HG03460 (cell line): ENCODE results near the gene CT45A8.
"Not testable (repeated sequence)": the region's sequence is repeated elsewhere in the genome, so short reads cannot be mapped to it uniquely, and the experiment has no call there.

Experiments used
- ATAC-seq: cut with Tn5 transposase; IDR thresholded peaks from one replicate; pipeline ENCODE4 v1.9.1; 2021; ENCODE audit not compliant: unreplicated experiment

The CT45A8 gene, protein sequence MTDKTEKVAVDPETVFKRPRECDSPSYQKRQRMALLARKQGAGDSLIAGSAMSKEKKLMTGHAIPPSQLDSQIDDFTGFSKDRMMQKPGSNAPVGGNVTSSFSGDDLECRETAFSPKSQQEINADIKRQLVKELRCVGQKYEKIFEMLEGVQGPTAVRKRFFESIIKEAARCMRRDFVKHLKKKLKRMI

DNA sequence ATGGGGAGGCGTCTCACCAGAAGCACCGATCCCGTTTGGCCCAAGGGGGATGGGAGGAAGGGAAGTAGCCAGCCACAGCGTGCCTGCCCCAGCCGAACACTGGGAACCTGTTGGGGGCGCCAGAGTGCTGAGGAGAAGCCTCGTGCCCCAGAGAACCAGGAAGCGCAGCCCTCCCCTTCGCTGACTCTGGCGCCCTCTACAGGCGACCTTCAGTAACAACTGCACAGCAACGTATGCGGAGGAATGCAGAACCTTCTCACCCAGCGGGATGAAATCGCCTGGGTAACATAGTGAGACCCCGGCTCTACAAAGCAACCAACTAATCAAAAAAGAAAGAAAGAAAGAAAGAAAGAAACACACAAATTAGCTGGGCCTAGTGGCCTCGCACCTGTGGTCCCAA, at the start of gene CT45A8:
TSS of gene CT45A8 (minus strand) at position 101 of the 400 bp plus-strand sequence. CDS start 3,755 bp downstream, outside the sequence.
- ATAC-seq: not testable (repeated sequence)

DNA sequence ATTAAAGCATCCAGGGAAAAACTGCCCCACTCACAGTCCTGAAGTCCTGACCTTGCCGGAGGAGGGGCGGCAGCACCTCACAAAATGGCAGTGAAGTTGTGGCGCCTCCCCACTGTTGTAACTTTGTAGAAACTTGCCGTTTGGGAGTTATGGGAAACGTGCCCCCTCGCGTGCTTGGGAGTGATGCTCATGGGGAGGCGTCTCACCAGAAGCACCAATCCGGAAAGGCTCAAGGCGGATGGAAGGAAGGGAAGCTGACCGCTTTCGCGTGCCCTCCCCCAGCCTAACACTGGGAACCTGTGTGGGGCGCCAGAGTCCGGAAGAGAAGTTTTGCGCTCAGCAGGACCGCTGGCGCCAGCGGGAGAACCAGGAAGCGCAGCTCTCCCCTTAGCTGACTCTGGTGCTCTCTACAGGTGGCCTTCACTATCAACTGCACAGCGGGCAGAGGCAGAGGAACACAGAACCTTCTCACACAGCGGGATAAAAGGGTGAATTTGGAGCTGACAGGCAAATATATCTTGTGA, 39.0 kb upstream of the CT45A8 start, which contains the start of the genes CT45A10 and SAGE1:
TSS of gene CT45A10 (minus strand) at position 151 of the 524 bp plus-strand sequence. CDS start 8,100 bp downstream, outside the sequence.
TSS of gene SAGE1 (plus strand) at position 423 of the 524 bp plus-strand sequence. CDS start 2,527 bp downstream, outside the sequence.
- ATAC-seq: no peak

DNA sequence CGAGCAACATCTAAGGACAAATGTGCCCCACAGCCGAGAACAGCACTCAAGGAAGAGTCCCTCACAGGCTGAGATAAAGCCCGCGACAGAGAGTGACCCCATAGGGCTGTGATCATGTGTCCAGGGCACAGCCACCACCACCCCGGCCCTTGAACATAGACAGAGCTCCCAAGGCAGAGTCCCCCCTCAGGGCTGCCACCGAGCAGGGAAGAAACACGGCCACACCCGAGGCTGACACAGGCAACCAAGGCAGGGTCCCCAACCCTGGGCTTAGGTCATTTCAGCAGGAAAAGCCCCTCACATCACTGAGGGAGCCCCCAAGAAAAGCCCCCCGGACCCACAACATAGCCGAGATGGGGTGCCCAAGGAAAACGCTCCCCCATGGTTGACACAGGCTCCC, 38.4 kb upstream of the CT45A8 start:
- ATAC-seq: no peak

DNA sequence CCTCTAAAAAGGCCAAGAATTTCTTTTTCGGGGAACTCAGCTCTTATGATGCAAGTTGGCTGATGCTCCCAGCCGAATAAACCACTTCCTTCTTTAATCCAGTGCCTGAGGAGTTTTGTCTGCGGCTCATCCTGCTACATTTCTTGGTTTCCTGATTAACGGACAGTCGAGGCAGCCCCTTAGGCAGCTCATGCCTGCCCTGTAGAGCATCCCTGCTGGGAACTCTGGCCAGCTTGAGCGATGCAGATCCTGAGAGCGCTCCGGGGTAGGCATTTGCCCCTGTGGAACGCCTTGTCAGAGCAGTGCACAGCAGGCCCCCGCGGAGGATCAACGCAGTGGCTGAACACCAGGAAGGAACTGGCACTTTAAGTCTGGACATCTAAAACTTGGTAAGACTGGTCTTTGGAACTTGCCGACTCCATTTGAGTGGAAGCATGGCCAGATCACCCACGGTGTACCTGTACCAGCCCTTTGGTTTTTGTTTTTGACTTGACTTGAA, 35.8 kb upstream of the CT45A8 start:
- no peak for ATAC-seq

DNA sequence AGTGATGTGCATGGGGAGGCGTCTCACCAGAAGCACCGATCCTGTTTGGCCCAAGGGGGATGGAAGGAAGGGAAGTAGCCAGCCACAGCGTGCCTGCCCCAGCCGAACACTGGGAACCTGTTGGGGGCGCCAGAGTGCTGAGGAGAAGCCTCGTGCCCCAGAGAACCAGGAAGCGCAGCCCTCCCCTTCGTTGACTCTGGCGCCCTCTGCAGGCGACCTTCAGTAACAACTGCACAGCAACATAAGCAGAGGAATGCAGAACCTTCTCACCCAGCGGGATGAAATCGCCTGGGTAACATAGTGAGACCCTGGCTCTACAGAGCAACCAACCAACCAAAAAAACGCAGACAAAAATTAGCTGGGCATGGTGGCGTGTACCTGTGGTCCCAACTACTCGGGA, 34.6 kb upstream of the CT45A8 start:
- not testable (repeated sequence) for ATAC-seq

DNA sequence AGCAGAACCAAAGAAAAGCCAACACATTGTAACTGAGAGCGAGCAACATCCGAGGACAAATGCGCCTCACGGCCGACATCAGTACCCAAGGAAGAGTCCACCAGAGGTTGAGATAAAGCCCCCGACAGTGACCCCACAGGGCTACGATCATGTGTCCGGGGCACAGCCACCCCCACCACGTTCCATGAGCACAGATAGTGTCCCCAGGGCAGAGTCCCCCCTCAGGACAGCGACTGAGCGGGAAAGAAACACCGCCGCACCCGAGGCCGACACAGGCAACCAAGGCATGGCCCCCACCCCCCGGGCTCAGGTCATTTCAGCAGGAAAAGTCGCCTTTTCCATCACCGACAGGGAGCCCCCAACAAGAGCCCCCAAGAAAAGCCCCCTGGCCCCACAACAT, 33.9 kb upstream of the CT45A8 start:
- ATAC-seq: not testable (repeated sequence)

DNA sequence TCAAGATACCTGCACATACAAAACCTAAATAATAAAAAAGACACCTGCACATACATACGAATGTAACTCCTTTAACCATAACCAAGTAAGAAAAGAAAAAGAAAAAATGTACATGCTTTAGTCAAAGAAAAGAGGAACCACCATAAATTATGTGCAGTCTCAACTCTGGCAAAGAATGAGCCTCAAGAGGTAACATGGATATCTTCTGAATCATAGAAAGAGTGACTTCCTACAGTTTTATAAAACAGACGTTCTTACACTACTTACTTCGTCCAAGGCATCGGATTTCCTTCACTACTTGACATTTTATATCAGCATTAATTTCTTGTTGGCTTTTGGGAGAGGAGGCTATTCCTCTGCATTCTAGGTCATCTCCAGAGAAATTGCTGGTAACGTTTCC, 28.4 kb upstream of the CT45A8 start:
- ATAC-seq: not testable (repeated sequence)

DNA sequence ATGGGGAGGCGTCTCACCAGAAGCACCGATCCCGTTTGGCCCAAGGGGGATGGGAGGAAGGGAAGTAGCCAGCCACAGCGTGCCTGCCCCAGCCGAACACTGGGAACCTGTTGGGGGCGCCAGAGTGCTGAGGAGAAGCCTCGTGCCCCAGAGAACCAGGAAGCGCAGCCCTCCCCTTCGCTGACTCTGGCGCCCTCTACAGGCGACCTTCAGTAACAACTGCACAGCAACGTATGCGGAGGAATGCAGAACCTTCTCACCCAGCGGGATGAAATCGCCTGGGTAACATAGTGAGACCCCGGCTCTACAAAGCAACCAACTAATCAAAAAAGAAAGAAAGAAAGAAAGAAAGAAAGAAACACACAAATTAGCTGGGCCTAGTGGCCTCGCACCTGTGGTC, 17.4 kb upstream of the CT45A8 start, which contains the start of gene CT45A9:
TSS of gene CT45A9 (minus strand) at position 101 of the 400 bp plus-strand sequence. CDS start 3,751 bp downstream, outside the sequence.
- ATAC-seq: not testable (repeated sequence)

DNA sequence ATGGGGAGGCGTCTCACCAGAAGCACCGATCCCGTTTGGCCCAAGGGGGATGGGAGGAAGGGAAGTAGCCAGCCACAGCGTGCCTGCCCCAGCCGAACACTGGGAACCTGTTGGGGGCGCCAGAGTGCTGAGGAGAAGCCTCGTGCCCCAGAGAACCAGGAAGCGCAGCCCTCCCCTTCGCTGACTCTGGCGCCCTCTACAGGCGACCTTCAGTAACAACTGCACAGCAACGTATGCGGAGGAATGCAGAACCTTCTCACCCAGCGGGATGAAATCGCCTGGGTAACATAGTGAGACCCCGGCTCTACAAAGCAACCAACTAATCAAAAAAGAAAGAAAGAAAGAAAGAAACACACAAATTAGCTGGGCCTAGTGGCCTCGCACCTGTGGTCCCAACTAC, 17.2 kb downstream of the CT45A8 start, which contains the start of gene CT45A7:
TSS of gene CT45A7 (minus strand) at position 101 of the 400 bp plus-strand sequence. CDS start 3,747 bp downstream, outside the sequence.
- not testable (repeated sequence) for ATAC-seq

DNA sequence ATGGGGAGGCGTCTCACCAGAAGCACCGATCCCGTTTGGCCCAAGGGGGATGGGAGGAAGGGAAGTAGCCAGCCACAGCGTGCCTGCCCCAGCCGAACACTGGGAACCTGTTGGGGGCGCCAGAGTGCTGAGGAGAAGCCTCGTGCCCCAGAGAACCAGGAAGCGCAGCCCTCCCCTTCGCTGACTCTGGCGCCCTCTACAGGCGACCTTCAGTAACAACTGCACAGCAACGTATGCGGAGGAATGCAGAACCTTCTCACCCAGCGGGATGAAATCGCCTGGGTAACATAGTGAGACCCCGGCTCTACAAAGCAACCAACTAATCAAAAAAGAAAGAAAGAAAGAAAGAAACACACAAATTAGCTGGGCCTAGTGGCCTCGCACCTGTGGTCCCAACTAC, 34.4 kb downstream of the CT45A8 start, which contains the start of gene CT45A2:
TSS of gene CT45A2 (minus strand) at position 101 of the 400 bp plus-strand sequence. CDS start 3,747 bp downstream, outside the sequence.
- ATAC-seq: not testable (repeated sequence)

DNA sequence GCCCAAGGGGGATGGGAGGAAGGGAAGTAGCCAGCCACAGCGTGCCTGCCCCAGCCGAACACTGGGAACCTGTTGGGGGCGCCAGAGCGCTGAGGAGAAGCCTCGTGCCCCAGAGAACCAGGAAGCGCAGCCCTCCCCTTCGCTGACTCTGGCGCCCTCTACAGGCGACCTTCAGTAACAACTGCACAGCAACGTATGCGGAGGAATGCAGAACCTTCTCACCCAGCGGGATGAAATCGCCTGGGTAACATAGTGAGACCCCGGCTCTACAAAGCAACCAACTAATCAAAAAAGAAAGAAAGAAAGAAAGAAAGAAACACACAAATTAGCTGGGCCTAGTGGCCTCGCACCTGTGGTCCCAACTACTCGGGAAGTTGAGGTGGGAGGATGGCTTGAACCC, 51.7 kb downstream of the CT45A8 start, which contains the start of gene CT45A6:
TSS of gene CT45A6 (minus strand) at position 101 of the 400 bp plus-strand sequence. CDS start 3,794 bp downstream, outside the sequence.
- not testable (repeated sequence) for ATAC-seq
